NCI-H2171 (cell line): ENCODE measurements around the gene CCN5.
A peak's percentile ranks its signal among the peaks of the same experiment; 100 is the strongest.

Experiments
- DNase-seq: peaks from one replicate; lab custom pipeline; 2025; lab: John Stamatoyannopoulos, UW

CCN5 gene

GRCh38 chr20:44716309-44717106 lies 1.3 kb downstream of the CCN5 start:
- DNase-seq: no peak

GRCh38 chr20:44717986-44718385 lies 2.8 kb downstream of the CCN5 start:
- no peak for DNase-seq

- DNase-seq: no peak
These were observed 4.7 kb downstream of the CCN5 start for GRCh38 chr20:44719841-44720240.

DNA sequence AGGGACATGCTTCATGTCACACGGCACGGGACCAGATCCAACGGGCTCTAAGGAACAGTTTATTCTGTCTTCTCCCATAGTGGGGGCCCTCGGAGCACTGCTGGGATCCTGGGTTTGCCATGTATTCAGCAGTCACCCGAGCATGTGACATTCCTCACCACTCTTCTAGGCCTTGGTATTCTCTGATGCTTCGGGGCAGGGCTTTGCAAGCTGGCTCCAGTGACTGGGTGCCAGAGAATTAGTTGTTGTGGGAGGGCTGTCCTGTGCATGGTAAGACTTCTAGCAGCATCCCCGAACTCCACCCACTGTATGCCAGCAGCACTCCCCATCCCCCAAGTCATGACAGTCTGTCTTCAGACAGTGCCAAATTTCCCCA lies 5.4 kb downstream of the CCN5 start:
- peak; percentile 13 for DNase-seq

GRCh38 chr20:44720997-44721784 lies 6.0 kb downstream of the CCN5 start:
- no peak for DNase-seq

GRCh38 chr20:44721785-44722054 lies 6.6 kb downstream of the CCN5 start:
- no peak for DNase-seq

- DNase-seq: no peak
These were observed 7.8 kb downstream of the CCN5 start for GRCh38 chr20:44722990-44723389.

DNA sequence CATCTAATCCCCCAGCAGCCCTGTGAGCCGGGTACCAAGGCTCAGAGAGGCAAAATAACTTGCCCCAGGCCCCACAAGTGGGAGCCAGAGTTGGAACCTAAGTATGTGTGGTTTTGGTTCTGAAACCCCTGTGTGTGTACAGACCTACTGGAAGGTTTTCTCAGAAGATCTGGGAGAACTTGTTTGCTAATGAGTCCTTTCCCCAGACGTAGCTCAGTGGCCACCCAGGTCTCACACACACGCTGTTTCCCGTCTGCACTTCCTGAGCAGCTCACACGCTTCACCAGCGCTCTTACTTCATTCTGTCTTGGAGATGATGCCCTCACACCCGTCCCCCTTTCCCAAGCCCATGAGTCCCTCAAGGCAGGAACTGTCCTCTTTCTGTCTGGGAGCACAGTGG lies 8.2 kb downstream of the CCN5 start:
- DNase-seq: no peak

GRCh38 chr20:44723798-44724362 lies 8.7 kb downstream of the CCN5 start:
- no peak for DNase-seq

DNA sequence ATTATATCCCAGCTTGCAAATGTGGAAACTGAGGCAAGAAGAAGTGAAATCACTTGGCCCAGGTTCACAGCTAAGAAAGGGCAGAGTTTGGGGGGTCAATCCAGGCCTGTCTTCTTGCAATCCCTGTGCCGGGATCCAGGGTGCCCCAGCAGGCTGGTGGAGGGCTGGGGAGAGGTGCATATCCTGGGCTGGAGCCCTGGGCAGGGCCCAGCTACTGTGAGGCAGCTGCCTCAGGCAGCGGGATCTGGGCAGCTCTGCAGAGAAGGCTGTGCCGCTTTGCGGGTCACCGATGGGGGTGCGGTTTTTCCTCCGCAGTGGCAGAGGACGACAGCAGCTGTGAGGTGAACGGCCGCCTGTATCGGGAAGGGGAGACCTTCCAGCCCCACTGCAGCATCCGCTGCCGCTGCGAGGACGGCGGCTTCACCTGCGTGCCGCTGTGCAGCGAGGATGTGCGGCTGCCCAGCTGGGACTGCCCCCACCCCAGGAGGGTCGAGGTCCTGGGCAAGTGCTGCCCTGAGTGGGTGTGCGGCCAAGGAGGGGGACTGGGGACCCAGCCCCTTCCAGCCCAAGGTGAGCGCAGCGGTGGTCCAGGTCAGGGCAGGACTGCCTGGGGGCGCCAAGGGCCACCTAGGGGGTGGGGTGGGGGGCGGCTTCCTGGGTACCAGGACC lies 9.4 kb downstream of the CCN5 start:
- no peak for DNase-seq

DNA sequence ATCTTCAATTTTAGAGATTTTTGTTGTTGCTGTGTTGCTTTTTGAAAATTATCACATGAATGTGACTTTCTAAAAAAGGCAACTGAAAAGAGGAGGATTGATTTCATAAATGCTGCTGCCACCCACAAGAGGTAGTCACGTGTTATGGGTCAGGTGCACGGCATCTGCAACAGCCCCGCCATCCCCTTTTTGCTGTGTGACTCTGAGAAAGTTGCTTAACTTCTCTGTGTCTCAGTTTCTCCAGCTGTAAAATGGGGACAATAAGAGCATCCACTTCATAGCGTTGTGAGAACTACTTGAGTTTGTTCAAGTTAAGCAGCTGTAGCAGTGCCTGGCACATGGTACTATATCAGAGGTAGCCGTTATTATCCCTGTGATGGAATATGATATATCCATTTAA lies 10.7 kb downstream of the CCN5 start:
- no peak for DNase-seq

- no peak for DNase-seq
These were observed 11.9 kb downstream of the CCN5 start for GRCh38 chr20:44727039-44727438.

DNA sequence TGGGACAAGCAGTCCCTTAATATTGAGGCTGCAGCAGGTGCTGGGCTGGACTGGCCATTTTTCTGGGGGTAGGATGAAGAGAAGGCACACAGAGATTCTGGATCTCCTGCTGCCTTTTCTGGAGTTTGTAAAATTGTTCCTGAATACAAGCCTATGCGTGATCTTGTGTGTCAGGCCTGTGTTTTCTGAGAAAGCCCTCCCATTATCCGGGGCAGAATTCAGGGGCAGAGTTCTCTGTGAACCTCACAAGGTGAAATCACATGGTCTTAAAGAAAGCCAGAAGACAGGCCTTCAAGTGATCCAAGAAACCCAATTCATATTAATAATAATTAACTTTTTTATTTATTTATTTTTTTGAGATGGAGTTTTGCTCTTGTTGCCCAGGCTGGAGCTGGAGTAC lies 12.5 kb downstream of the CCN5 start:
- no peak for DNase-seq

- peak; percentile 86 for DNase-seq
These were observed 13.8 kb downstream of the CCN5 start for GRCh38 chr20:44728801-44729443.

GRCh38 chr20:44730441-44730840 lies 15.3 kb downstream of the CCN5 start:
- DNase-seq: no peak

GRCh38 chr20:44731657-44732056 lies 16.5 kb downstream of the CCN5 start:
- DNase-seq: no peak

- no peak for DNase-seq
These were observed 17.2 kb downstream of the CCN5 start for GRCh38 chr20:44732327-44732726.

DNA sequence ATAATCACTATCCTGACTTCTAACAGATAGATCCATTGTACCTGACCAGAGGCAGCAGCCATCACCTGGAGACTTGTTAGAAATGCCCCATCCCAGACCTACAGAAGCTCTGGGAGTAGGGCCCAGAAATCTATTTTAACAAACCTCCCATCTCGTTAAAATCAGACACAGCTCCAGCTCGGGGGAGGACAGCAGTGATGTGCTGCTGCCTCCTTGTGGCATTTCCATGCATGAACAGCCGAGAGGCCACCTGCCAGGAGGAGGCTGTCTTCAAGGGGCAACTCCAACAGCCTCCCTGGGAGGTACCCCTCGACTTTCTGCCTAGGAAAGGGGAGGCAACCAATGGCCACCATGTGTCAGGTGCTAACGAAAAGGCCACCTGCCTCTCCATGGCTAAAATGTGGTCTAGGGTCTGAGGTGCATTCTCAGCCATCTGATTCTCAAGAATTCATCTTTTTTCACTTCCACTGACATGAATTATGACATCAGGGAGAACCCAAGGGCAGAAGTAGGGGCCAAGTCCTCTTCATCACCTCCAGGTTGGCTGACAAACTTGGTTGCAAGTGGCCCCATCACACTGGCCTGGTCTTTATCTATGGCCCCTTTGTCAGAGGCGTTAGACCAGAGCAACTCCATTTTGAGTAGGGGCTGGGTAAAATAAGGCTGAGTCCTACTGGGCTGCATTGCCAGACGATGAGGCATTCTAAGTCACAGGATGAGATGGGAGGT lies 18.3 kb downstream of the CCN5 start:
- peak; percentile 48 for DNase-seq

GRCh38 chr20:44734938-44735337 lies 19.8 kb downstream of the CCN5 start:
- no peak for DNase-seq

DNA sequence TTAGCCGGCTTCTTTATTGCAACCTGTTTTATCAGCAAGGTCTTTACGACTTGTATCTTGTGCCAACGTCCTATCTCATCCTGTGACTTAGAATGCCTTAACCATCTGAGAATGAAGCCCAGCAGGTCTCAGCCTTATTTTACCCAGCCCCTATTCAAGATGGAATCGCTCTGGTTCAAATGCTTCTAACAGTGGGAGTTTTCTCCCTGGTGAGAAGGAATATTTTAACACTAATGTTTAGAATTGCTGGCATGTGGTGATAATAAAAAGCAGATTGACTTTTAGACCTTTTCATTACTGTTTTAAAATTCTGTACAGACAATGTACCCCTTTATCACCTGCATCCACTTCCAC lies 20.6 kb downstream of the CCN5 start:
- no peak for DNase-seq

- peak; percentile 73 for DNase-seq
These were observed 21.2 kb downstream of the CCN5 start for GRCh38 chr20:44736170-44737021.
